CD4-positive, alpha-beta T cell treated with Interleukin-4 for 1 hour (primary cell): ENCODE data around the gene LY9.
A peak's percentile ranks its signal among the peaks of the same experiment; 100 is the strongest.

ENCODE experiments used
- DNase-seq, 2 donors: peaks; one replicate each; pipeline ENCODE4 v3.0.0-alpha.2; 2020 to 2022

The LY9 gene

GRCh38 chr1:160806784-160807183 lies 10.8 kb downstream of the LY9 start:
- DNase-seq = no peak

DNA sequence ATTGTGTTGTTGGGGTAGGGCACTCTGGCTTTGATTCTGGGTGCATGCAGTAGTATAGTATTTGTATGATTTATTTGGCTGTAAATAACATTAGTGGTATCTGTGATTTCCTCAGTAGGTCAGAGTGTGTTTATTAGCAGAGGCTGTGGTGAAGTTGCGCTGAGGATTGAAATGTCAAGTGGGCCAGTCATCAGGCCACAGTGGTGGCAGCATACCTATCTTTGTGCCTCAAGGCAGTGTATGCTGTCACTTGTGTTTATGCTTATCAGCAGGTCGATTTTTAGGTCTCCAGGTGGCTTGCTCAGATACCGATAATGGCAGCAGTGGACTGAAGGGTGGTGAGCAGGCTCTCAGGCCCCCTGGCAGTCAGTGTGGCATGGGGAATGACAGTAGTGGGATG lies 11.3 kb downstream of the LY9 start:
- DNase-seq = no peak

DNA sequence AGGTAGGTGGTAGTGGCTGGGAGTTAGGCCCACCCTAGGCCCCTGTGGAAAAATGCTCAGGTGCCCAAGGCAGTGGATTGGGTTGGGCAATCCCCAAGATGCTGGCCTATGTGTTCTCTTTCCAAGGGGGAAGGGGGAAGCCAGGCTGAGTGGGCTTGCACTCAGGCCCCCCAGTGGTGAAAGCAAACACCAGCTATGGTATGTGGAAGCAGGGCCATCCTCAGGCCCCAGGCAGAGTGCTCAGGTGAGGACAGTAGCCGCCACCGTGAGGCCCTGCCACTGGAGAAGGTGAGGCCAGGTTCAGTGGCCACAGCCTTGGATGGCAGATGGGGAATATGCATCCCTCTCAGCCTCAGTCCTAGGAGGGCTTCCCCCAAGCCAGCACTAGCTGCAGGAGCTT lies 11.8 kb downstream of the LY9 start:
- DNase-seq = no peak

DNA sequence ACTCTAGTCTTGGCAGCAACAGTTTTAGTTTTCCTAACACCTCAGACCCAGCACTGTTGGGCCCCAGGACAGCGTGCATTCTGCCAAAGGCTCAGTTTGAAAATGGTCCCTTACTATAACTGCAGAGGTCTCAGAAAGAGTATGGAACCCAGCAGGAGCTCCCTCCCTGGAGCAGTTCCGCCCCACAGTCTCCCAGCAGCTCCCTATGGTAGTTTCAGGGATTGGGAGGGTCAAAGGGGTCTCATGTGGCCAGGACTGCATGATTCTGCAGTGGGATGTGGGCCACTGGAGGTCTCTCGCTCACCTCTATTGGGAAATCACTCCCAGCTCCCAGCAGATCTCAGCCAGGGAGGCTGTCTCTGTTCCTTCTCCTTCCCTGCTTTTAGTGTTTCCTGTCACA lies 12.3 kb downstream of the LY9 start:
- no peak for DNase-seq

- no peak for DNase-seq
These were observed 14.5 kb downstream of the LY9 start for GRCh38 chr1:160810486-160810885.

GRCh38 chr1:160811147-160811546 lies 15.2 kb downstream of the LY9 start:
- DNase-seq = no peak

GRCh38 chr1:160813215-160813614 lies 17.2 kb downstream of the LY9 start:
- DNase-seq = peak in 1 of 2 donors; percentile 25

- DNase-seq = no peak
These were observed 18.3 kb downstream of the LY9 start for GRCh38 chr1:160814316-160814715.

DNA sequence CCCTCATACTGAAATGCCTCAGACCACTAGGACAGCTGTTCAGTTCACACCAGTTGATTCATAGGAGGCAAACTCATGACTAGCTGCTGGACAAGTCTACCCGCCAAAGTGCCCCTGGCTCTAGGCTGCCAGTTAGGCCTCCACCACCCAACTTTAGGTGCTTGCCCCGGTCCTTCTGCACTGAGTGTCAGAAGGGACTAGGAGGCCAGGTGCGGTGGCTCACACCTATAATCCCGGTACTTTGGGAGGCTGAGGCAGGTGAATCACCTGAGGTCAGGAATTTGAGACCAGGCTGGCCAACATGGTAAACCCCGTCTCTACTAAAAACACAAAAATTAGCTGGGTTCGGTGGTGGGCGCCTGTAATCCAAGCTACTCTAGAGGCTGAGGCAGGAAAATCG lies 18.9 kb downstream of the LY9 start:
- DNase-seq = no peak

- DNase-seq = no peak
These were observed 22.4 kb downstream of the LY9 start for GRCh38 chr1:160818207-160818937.

DNA sequence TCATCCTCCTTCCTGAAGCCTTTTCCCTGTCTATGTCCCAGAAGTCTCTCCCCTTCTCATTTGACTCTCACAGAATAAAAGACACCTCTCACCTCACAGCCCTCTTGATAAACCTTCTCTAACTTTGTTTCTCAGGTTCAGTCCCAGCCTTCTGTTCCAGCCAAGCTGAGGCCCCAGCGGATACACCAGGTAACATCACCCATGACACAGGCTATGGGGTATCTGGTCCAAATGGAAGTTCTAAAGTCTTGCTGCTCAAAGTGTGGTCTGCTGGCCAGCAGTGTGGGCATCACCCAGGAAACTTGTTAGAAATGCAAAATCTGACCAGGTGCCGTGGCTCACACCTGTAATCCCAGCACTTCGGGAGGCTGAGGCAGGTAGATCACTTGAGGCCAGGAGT lies 23.2 kb downstream of the LY9 start:
- no peak for DNase-seq

DNA sequence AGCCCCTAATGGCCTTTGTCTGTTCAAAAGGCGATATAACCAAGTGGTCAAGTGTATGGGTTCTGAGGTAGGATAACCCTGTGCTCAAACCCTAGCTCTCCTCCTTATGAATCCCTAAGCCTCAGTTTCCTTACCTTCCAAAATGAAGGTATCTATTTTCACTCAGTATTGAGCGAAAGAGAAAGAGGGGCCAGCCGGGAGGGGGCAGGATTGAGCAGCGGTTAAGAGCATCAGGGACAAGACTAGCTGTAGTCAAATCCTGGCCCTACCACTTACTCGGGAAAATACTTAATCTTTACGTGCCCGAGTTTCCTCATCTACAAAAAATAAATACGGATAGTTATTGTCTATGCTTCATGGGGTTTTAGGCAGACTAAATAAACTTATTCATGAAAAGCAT lies 25.7 kb downstream of the LY9 start:
- no peak for DNase-seq

- no peak for DNase-seq
These were observed 27.3 kb downstream of the LY9 start for GRCh38 chr1:160823296-160823695.

DNA sequence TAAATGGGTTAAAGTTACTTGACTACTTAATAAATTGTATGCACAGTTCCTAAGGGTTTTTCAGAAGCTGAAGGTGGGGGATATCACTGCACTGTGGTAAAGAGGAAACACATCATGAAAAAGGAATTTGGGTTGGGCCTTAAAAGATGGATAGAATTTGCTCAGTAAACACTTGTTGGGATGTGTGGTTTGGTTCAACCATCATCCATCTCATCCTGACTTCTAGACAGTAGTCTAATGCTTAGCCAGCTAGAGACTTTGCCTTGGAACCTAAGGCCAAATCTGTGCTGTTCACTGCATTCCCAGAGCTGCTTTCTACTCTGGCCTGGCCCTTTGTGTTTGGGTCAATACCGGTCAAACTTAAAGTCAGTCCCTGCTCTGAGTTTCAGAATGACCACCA lies 30.6 kb downstream of the LY9 start:
- no peak for DNase-seq

DNA sequence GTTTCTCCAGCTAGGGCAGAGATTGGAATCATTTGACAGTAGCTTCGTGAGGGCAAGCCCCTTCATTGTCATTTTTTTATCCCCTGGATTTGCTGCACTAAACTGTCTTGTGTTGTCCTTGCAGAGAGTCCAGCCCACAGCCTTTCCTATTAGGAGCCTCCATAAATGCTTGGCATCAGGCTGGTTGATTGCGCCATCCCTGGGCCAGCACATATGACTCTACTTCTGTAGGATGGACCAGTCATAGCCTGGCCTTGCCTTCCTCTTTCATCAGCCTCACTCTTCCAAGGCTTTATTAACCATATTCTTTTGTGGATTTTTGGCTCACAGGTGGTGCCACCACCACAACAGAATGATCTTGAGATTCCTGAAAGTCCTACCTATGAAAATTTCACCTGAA lies 31.4 kb downstream of the LY9 start:
- DNase-seq = no peak

- no peak for DNase-seq
These were observed 33.8 kb downstream of the LY9 start for GRCh38 chr1:160829766-160830165.

GRCh38 chr1:160830321-160831153 lies 34.6 kb downstream of the LY9 start:
- DNase-seq = peak; percentile 75

DNA sequence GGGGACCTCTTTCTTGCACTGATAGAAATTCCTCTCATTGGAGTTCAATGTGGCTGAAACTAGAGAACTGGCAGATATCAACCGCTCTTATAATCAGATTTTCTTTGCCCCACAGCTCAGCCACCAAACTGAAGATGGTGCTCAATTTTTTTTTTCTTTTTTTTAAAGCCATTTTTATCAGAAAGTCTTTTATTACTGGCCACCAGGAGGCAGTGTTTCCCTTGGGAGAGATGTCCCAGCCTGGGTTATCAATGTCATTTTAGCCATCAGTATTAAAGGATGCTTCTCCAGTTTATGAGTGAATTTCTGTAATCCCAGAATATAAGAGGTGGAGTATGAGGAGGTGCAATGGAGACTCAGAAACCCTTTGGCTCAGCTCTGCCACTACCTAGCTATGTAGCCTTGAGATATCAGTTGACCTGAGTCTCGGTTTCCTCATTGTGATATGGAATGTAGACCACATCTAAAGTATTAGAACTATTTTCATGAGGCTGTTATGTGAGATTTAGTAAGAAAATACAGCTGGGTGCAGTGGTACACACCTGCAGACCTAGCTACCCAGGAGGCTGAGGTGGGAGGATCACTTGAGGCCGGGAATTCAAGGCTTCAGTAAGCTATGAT lies 39.1 kb downstream of the LY9 start:
- DNase-seq = peak; percentile 56 to 62

DNA sequence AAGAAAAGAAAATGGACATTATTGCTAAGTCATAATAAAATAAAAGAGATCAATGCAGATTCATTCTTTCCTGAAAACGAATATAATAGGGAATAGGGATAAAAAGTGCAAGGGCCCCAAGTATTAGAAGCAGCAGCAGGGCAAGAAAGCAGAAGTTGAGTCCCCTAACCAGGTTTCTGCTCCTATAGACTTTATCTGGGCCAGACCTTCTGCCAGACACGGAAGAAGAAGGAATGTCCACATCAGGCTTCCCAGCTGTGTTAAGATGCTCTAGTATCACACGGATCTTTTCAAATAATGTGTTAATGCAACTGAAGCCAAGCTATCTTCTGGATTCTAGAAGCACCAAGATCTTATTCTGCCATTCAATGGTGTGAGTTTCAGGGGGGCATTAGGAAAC lies 39.8 kb downstream of the LY9 start:
- DNase-seq = no peak

GRCh38 chr1:160836561-160836960 lies 40.6 kb downstream of the LY9 start:
- DNase-seq = no peak

DNA sequence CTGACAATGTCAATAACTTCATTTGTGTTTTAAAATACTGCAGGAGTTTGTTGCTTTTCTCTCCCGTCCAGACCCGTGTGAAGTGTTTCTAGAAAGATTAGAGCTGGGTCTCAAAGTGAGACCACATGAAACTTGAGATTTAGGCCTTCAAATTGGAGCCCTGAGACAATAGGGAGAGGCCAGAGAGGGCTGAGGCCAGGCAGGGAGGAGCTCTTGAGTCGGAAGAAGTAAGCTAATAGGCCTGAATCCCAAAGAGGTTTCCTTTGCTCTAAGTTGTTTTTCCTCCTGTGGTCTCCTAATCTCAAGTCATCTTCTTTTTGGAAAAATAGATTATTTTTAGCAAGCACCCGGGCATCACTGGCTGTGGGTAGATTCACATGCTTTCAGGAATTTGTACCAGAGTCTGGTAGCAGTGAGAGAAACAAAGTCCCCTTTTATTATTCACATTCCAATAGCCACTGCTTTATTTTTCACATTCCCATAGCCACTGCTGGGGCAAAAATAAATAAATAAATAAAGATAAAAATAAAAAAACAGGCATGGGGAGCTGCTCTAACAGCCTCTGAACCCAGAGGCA lies 41.1 kb downstream of the LY9 start:
- no peak for DNase-seq

DNA sequence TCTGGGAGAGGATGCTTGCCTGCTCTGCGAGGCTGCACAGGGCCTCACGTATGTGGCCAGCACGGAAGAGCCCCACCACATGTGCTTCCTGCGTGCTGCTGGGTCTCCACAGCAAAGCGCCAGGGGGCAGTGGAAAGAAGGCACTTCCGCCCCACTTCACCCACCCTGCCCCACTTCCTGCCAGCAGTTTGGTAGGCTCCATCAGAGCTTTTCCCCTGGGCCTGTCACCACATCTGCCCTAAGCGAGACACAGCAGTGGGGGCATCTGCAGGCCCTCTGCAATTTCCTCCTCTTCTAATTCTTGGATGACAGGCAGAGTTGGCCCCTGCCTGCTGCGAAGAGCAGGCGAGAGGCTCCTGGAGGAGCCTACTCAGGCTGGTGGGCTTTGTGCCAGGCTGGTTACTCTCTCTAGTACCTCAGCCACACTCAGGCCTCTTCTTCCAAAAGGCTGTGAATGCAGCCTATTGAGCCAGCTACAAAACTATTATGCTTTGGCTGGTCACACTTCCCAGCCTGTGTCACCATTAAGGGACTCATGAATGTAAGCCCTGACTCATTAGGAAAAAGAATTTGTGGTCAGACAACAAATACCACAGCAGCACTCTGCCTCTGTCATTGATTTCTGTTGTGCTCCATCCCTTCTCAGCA lies 41.7 kb downstream of the LY9 start:
- peak; percentile 87 for DNase-seq

DNA sequence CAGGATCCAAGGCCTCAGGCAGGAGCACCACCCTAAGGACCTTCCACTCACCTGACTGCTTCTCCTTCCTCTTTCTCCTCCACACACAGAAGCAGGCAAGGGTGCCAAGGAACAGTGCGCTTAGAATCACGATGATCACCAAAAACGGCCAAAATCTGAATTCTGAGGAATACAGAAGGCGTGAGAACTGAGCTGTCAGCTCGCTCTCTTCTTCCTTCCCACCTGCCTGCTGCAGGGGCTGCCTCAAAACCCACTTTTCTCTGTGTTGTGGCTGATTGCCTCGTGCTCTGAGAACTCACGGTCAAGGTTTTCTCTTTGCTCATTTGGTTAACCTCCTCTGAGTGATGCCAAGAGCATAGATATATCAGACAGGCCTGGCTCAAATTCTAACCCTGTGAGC lies 42.9 kb downstream of the LY9 start:
- DNase-seq = no peak
